Loucy (cell line): ENCODE results near the gene C1orf159.
A peak's percentile ranks its signal among the peaks of the same experiment; 100 is the strongest.

ENCODE experiments used
- EZH2phosphoT487 ChIP-seq: fragments of 200-600 bp; IDR thresholded peaks from 2 replicates; pipeline ENCODE4 v1.6.1; 2018; ENCODE audit warnings: antibody characterized with exemption, mild to moderate bottlenecking, moderate library complexity, borderline replicate concordance
- TF ChIP-seq, protein P1 (sequence below): fragments of 200-600 bp; sonication (generic); conservative IDR thresholded peaks from 2 replicates; pipeline ENCODE4 v1.5.1; 2014; ENCODE audit warnings: mild to moderate bottlenecking, antibody characterized with exemption, low read length

DNA sequence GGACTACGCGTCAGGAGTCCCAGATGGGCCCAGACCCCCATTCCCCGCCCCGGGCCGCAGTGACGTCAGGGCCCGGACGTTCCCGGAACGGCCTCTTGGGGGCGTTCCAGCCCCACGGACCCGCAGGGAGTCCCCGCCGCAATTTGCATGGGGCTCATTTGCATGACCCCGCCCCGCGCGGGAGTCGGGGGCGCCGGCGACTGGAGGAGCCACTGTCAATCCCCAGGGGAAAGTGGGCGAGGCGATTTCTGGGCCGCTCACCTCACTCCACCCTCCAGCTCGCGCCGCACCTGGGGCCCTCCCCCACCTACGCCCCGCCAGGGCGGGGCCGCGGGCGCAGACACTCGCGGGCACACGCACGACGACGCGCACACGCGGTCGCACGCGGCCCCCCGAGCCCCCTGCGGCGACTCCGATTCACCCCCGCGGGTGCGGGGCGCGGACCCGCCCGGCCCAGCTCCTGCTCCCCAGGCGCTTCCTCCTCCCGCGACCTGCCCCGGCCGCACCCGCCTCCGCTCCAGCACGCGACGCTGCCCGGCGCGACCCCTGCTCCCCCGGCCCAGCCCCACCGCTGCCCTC, 82.8 kb downstream of the C1orf159 start:
- TF ChIP-seq, protein P1, sequence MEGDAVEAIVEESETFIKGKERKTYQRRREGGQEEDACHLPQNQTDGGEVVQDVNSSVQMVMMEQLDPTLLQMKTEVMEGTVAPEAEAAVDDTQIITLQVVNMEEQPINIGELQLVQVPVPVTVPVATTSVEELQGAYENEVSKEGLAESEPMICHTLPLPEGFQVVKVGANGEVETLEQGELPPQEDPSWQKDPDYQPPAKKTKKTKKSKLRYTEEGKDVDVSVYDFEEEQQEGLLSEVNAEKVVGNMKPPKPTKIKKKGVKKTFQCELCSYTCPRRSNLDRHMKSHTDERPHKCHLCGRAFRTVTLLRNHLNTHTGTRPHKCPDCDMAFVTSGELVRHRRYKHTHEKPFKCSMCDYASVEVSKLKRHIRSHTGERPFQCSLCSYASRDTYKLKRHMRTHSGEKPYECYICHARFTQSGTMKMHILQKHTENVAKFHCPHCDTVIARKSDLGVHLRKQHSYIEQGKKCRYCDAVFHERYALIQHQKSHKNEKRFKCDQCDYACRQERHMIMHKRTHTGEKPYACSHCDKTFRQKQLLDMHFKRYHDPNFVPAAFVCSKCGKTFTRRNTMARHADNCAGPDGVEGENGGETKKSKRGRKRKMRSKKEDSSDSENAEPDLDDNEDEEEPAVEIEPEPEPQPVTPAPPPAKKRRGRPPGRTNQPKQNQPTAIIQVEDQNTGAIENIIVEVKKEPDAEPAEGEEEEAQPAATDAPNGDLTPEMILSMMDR = peak; percentile 71
- TF ChIP-seq EZH2phosphoT487 = no peak
